Thoracic aorta endothelial cell (primary cell): ENCODE measurements around the gene PTH. TPM values are rescaled to one million over a fixed set of nuclear protein-coding genes. Genes with fewer than 3 reads are reported as not detected.

Experiments
- total RNA-seq: library from RNA; depleted of rRNA; stranded (reverse); fragments of >200 nt; gene quantifications from 2 replicates; pipeline ENCODE4 v1.2.3, GENCODE V29; 2012

The PTH gene
- not detected in 2 replicates for total RNA-seq

DNA sequence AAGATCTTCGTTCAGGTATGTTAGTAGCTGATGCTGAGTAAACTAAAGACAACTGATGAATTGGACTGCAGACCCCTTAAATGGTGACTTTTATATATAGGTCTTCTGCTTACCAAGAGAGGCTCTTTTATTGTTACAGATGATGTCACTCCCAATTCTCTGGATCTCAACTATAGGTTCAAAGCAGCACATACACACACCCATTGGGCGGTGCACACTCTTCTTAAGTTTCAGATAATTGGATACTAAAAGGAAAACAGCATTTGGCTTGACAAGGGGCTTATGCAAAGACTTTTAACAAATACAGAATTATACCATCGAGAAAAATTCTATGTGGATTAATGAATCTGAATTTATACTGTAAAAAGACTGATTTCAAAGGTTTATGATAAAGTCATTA lies at the start of gene PTH:
TSS of gene PTH (minus strand) at position 69 of the 400 bp plus-strand sequence. CDS start 3,142 bp downstream, outside the sequence.

DNA sequence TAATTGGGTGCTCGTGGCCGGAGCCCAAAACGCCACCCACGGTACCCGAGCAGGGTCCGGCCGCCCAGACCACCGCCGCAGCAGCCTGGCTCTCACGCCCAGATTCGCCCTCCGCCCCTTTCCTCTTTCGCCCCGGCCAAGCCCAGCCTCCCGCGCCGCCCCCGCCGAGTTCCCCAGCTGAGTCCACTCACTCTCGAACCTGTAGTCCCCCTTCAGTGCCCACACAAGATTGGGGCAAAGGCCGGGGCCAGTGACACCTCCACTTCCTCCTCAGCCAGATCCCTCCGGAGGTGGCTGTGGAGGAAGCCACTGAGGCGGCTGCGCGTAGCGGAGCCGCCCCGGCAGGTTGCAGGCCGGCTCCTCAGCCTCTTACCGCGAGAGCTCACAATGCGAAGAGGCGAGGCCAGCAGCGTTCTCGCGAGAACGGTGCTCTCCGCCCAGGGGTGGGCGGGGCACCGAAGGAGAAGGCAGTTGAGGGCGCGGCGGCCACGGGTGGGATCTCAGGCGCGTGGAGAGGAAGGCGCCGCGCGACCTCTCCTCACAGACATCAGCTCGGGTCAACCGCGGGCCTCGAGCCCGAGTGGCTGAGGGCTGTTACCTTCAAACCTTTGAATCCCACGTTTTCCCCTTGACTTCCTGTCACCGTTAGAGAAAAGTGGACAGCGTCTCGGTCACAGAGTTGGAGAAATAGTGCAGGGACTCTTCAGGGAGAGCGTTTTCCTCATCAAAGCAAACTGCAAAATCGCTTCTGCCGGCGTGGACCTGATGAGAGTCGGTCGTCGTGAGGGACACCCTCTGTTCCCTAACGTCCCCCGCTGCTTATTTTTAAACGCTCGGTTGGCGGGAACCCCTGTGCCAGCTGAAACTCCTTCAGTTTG lies 32.7 kb downstream of the PTH start, which contains the start of gene BTBD10:
TSS of gene BTBD10 (minus strand) at position 322 of the 878 bp plus-strand sequence. CDS start 18,098 bp downstream, outside the sequence.

Other genes with a start within 250 kb of the PTH start
- 11.8 and 14.8 TPM in 2 replicates for gene BMAL1, start 218.2 kb downstream of the PTH start, total RNA-seq
- 126 TPM in 2 replicates for gene BTBD10, start 32.8 kb downstream of the PTH start, total RNA-seq
- 146 and 161 TPM in 2 replicates for gene FAR1, start 172.7 kb upstream of the PTH start, total RNA-seq